Thyroid gland (tissue), 4 donors: ENCODE data around the gene WNK1.

Experiments
- CTCF ChIP-seq, 6 experiments: fragments of 200-600 bp in 3 of 6; fragments of 450-650 bp in 3 of 6; sonication (generic) in 3 of 6; IDR thresholded peaks; one replicate each; pipeline ENCODE4 v1.5.1; 2016 to 2019; ENCODE audit warnings: antibody characterized with exemption in 6 of 6, mild to moderate bottlenecking in 2 of 6, inconsistent platforms in 1 of 6, moderate library complexity in 1 of 6
- POLR2A ChIP-seq, 2 donors: fragments of 450-650 bp; IDR thresholded peaks; one replicate each; pipeline ENCODE4 v1.6.1; 2017; ENCODE audit warnings: antibody characterized with exemption in 2 of 2, mild to moderate bottlenecking in 2 of 2, moderate library complexity in 1 of 2

- TF ChIP-seq CTCF (IDR thresholded peaks at IDR 0.05) (no peak), POLR2A (IDR thresholded peaks at IDR 0.05) (no peak)
Observed at GRCh38 chr12:922285-922684, 169.9 kb downstream of the WNK1 start.
